Chondrocyte (in vitro differentiated cells): ENCODE measurements around the gene ITGB1. TPM values are rescaled to one million over a fixed set of nuclear protein-coding genes. Genes with fewer than 3 reads are reported as not detected.
A peak's percentile ranks its signal among the peaks of the same experiment; 100 is the strongest.

Experiments used
- DNase-seq: peaks from one replicate; pipeline ENCODE4 v3.0.0; 2021; ENCODE audit warnings: mixed read lengths, low spot score
- H3K27ac Mint-ChIP-seq: one replicate; pipeline ENCODE4 v1.8.0; 2021; ENCODE audit warnings: mild to moderate bottlenecking, moderate library complexity, mixed read lengths; ENCODE audit not compliant: unreplicated experiment
- H3K27me3 Mint-ChIP-seq: 2 replicates; pipeline ENCODE4 v1.8.0; 2021; ENCODE audit warnings: low read depth, mixed read lengths
- H3K36me3 Mint-ChIP-seq: 2 replicates; pipeline ENCODE4 v1.8.0; 2021; ENCODE audit warnings: low read depth, mixed read lengths
- H3K4me1 Mint-ChIP-seq: 2 replicates; pipeline ENCODE4 v1.8.0; 2021; ENCODE audit warnings: low read depth, mild to moderate bottlenecking, mixed read lengths
- H3K4me3 Mint-ChIP-seq: one replicate; pipeline ENCODE4 v1.8.0; 2021; ENCODE audit warnings: mild to moderate bottlenecking, moderate library complexity, mixed read lengths; ENCODE audit not compliant: unreplicated experiment
- H3K9me3 Mint-ChIP-seq: 2 replicates; pipeline ENCODE4 v1.8.0; 2021; ENCODE audit warnings: low read depth, mixed read lengths
- CTCF ChIP-seq: fragments of 200-600 bp; sonication (generic); IDR thresholded peaks from 2 replicates; pipeline ENCODE4 v1.5.0; 2021; ENCODE audit warnings: antibody characterized with exemption, mild to moderate bottlenecking, moderate library complexity
- total RNA-seq: library from RNA; stranded (reverse); gene quantifications from 3 replicates; pipeline ENCODE4 v1.2.1, GENCODE V29; 2021

ITGB1 gene
- total RNA-seq, 1 donor from 2014 or later = 1,183 TPM

GRCh38 chr10:32941357-32941756, 16.7 kb downstream of the ITGB1 start:
- H3K27ac Mint-ChIP-seq = peak overlapping the region; percentile 82
- H3K36me3 Mint-ChIP-seq = peaks cover 2% of the 10 kb centered on the region
- no peak overlapping the region for H3K4me3 Mint-ChIP-seq
- peaks cover 76% of the 10 kb centered on the region for H3K4me1 Mint-ChIP-seq
- no peak for TF ChIP-seq CTCF
- H3K9me3 Mint-ChIP-seq = no peaks in the 10 kb centered on the region
- no peak for DNase-seq
- no peaks in the 10 kb centered on the region for H3K27me3 Mint-ChIP-seq

- H3K36me3 Mint-ChIP-seq = peaks cover 2% of the 10 kb centered on the region
- H3K9me3 Mint-ChIP-seq = no peaks in the 10 kb centered on the region
- no peak for TF ChIP-seq CTCF
- peak overlapping the region; percentile 95 for H3K27ac Mint-ChIP-seq
- H3K4me3 Mint-ChIP-seq = peak overlapping the region; percentile 15
- DNase-seq = no peak
- H3K27me3 Mint-ChIP-seq = no peaks in the 10 kb centered on the region
- peaks cover 77% of the 10 kb centered on the region for H3K4me1 Mint-ChIP-seq
These were observed 17.4 kb downstream of the ITGB1 start for GRCh38 chr10:32940321-32941301.

- Mint-ChIP-seq H3K9me3 (no peaks in the 10 kb centered on the region), H3K36me3 (peaks cover 6% of the 10 kb centered on the region), H3K27ac (peak overlapping the region; percentile 95), H3K4me3 (no peak overlapping the region), H3K27me3 (no peaks in the 10 kb centered on the region), H3K4me1 (peaks cover 79% of the 10 kb centered on the region)
- TF ChIP-seq CTCF = no peak
- no peak for DNase-seq
These were observed 18.5 kb downstream of the ITGB1 start for GRCh38 chr10:32939296-32940111.

- H3K27me3 Mint-ChIP-seq = no peaks in the 10 kb centered on the region
- H3K27ac Mint-ChIP-seq = peak overlapping the region; percentile 95
- no peak for DNase-seq
- H3K9me3 Mint-ChIP-seq = no peaks in the 10 kb centered on the region
- peaks cover 4% of the 10 kb centered on the region for H3K36me3 Mint-ChIP-seq
- H3K4me1 Mint-ChIP-seq = peaks cover 74% of the 10 kb centered on the region
- peak overlapping the region; percentile 59 for H3K4me3 Mint-ChIP-seq
- TF ChIP-seq CTCF = no peak
These were observed 19.4 kb downstream of the ITGB1 start for GRCh38 chr10:32938554-32939061.

GRCh38 chr10:32937911-32938424, 20.1 kb downstream of the ITGB1 start:
- no peak for DNase-seq
- H3K4me3 Mint-ChIP-seq = peak overlapping the region; percentile 59
- TF ChIP-seq CTCF = no peak
- peak overlapping the region; percentile 95 for H3K27ac Mint-ChIP-seq
- H3K36me3 Mint-ChIP-seq = peaks cover 4% of the 10 kb centered on the region
- no peaks in the 10 kb centered on the region for H3K27me3 Mint-ChIP-seq
- H3K9me3 Mint-ChIP-seq = no peaks in the 10 kb centered on the region
- H3K4me1 Mint-ChIP-seq = peaks cover 68% of the 10 kb centered on the region
